ENCODE data around the gene PACRG.

The PACRG gene

GRCh38 chr6:163014736-163015135 is 287.0 kb downstream of the PACRG start:
- no peak for DNase-seq (ENCODE audit: low read depth)

GRCh38 chr6:163017801-163018200 is 290.0 kb downstream of the PACRG start:
- DNase-seq (ENCODE audit: low read depth), result no peak

GRCh38 chr6:163019926-163020325 is 292.2 kb downstream of the PACRG start:
- no peak for DNase-seq (ENCODE audit: low read depth)

- no peak for DNase-seq (ENCODE audit: low read depth)
These were observed 293.3 kb downstream of the PACRG start for GRCh38 chr6:163021054-163021453.

GRCh38 chr6:163023700-163024099 is 295.9 kb downstream of the PACRG start:
- no peak for DNase-seq (ENCODE audit: low read depth)

GRCh38 chr6:163026893-163027292 is 299.1 kb downstream of the PACRG start:
- DNase-seq (ENCODE audit: low read depth), result no peak

GRCh38 chr6:163030980-163031379 is 303.2 kb downstream of the PACRG start:
- DNase-seq (ENCODE audit: low read depth), result no peak

GRCh38 chr6:163031931-163032330 is 304.2 kb downstream of the PACRG start:
- DNase-seq (ENCODE audit: low read depth), result no peak

GRCh38 chr6:163036160-163036645 is 308.4 kb downstream of the PACRG start:
- DNase-seq (ENCODE audit: low read depth), result no peak

- no peak for DNase-seq (ENCODE audit: low read depth)
These were observed 310.5 kb downstream of the PACRG start for GRCh38 chr6:163038317-163038716.

- DNase-seq (ENCODE audit: low read depth), result no peak
These were observed 320.6 kb downstream of the PACRG start for GRCh38 chr6:163048345-163048744.

- DNase-seq (ENCODE audit: low read depth), result no peak
These were observed 326.0 kb downstream of the PACRG start for GRCh38 chr6:163053667-163054344.

GRCh38 chr6:163054641-163055040 is 326.9 kb downstream of the PACRG start:
- DNase-seq (ENCODE audit: low read depth), result no peak

GRCh38 chr6:163057260-163057659 is 329.5 kb downstream of the PACRG start:
- DNase-seq (ENCODE audit: low read depth), result no peak

GRCh38 chr6:163062790-163063189 is 335.0 kb downstream of the PACRG start:
- DNase-seq (ENCODE audit: low read depth), result no peak

- DNase-seq (ENCODE audit: low read depth), result no peak
These were observed 335.8 kb downstream of the PACRG start for GRCh38 chr6:163063561-163063960.

GRCh38 chr6:163064397-163064796 is 336.6 kb downstream of the PACRG start:
- DNase-seq (ENCODE audit: low read depth), result no peak

- no peak for DNase-seq (ENCODE audit: low read depth)
These were observed 338.4 kb downstream of the PACRG start for GRCh38 chr6:163066200-163066599.

- no peak for DNase-seq (ENCODE audit: low read depth)
These were observed 349.4 kb downstream of the PACRG start for GRCh38 chr6:163077134-163077533.

- no peak for DNase-seq (ENCODE audit: low read depth)
These were observed 350.9 kb downstream of the PACRG start for GRCh38 chr6:163078712-163079111.

- DNase-seq (ENCODE audit: low read depth), result no peak
These were observed 352.5 kb downstream of the PACRG start for GRCh38 chr6:163080228-163080627.

GRCh38 chr6:163083141-163083540 is 355.4 kb downstream of the PACRG start:
- DNase-seq (ENCODE audit: low read depth), result no peak

GRCh38 chr6:163085426-163085825 is 357.7 kb downstream of the PACRG start:
- no peak for DNase-seq (ENCODE audit: low read depth)
